Suprapubic skin (tissue), 3 donors: ENCODE data around the gene BFSP1.

ENCODE experiments used
- CTCF ChIP-seq, 2 donors: fragments of 200-600 bp in 1 of 2; fragments of 450-650 bp in 1 of 2; sonication (generic) in 1 of 2; IDR thresholded peaks; one replicate each; pipeline ENCODE4 v1.5.1; 2016 to 2019; ENCODE audit warnings: antibody characterized with exemption in 2 of 2, mild to moderate bottlenecking in 1 of 2, moderate library complexity in 1 of 2
- POLR2AphosphoS5 ChIP-seq, 3 donors: sonication (generic); formaldehyde crosslinking; IDR thresholded peaks; one replicate each; pipeline ENCODE4 v1.6.1; 2017; ENCODE audit warnings: antibody characterized with exemption in 3 of 3

DNA sequence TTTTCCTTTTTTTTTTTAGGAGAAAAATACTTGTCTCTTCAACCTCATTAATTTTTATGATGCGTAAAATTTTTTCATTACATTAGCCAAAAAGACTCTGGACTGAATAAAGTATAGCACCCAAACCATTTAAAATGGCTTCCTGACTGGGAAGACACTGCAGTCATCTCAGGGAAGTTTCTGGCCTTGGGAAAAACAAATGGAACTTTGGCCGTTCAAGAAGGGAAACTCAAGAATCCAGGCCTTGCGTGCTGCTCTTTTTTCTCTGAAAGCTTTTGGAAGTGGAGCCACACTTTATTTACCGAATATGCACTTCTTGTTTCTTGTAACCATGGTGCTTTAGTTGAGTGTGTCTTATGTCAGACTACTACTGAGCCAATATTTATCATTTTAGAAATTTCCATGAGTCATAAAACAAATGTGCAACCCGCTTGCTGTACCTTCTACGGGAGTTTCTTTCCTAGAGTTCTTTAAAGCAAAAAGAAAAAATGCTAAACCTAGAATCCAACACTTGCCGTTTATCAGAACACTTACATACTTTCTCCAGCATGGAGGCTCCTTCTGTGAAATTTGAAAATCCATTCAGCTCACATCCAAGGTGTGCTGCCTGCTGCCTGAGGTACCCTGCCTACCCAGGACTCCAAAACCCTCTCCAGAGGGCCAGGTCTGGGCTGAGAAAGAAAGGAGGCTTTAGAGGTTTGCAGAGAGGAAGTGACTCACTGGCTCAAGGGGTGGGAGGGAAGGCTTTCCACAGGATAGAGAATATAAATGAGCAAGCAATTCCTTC lies 27.2 kb upstream of the BFSP1 start:
- no peak for TF ChIP-seq CTCF (IDR thresholded peaks at IDR 0.05)
- TF ChIP-seq POLR2AphosphoS5 (IDR thresholded peaks at IDR 0.05) = peak in 1 of 3 donors; percentile 58
